GM21381 (cell line): Measurements from ENCODE around the gene RARRES2.

ENCODE experiments used
- ATAC-seq: cut with Tn5 transposase; IDR thresholded peaks from one replicate; pipeline ENCODE4 v1.9.1; 2021; ENCODE audit warnings: mild to moderate bottlenecking, moderate library complexity; ENCODE audit not compliant: unreplicated experiment

Gene RARRES2

DNA sequence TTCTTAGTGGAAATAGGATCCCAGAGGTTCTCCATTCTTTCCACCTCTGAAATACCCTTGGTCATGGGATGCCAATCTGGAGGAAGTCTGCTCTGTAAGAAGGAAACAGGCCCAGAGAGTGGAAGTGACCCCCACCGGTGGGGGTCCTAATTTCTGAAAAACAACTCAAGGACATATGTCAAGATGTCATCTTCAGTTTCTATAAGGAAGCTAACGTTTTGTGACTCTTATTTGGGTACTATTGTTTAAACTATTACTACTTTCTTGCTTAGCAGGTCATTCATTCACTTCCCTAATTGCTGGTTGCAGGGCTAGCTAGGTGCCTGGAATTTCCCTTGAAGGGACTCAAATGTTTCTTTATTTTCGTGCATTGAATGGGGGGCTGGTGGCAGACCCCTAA lies 35.8 kb upstream of the RARRES2 start:
- ATAC-seq = no peak

DNA sequence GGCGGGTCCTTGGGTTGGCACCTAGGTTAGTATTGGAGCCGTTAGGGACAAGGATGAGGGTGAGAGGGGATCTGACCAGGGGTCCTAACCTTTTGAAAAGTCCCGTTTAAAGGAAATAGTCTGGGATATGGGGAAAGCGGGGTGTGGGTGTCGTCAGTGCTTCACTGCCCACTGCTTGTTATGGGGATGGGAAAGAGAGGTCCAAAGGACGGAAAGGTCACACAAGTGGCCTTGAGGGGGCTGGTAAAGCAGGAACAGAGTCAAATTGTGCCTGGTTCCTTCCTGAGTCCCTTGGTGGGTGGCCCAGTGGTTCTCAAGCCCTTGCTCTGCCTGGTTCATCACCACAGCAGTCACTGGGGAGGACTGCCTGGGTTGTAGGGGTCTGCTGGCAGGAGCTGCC lies 35.1 kb upstream of the RARRES2 start:
- ATAC-seq = no peak

DNA sequence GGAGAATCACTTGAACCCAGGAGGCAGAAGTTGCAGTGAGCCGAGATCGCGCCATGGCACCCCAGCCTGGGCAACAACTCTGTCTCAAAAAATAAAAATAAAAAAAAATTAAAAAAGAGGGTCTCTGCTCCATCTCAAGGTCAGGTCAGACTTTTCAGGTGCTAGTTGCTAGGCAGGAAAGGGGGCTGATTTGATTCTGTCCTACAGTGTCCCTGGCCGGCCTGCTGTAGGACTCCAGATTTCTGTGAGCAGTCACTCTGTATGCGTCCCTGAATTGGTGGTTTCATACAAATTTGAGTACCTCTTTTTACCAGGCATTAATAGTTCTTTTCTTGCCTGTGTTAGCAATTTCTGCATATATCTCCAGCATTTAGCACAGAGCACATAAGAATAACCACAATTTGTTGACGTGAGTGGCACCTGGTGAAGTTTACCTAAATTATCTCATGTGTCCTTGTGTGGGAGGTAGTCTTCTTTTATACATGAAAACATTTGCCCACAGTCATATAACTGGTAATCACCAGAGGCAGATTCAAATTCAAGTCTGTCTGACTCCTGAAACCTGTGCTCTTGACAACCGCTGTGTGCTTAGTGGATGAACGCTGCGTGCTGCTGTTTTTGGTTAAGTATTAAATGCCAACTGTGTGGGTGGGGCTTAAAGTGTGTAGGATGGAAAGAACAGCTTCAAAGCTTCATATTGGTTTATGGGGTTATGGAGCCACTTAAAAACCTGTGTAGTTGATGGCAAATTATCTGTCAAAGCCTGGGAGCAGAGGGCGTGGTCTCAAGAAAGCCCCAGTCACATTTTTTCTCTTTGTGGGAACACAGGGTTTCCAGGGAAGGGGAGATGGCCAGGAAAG lies 34.5 kb upstream of the RARRES2 start:
- ATAC-seq = peak; percentile 15

- no peak for ATAC-seq
These were observed 33.0 kb upstream of the RARRES2 start for GRCh38 chr7:150374472-150374871.

- no peak for ATAC-seq
These were observed 32.6 kb upstream of the RARRES2 start for GRCh38 chr7:150374026-150374425.

DNA sequence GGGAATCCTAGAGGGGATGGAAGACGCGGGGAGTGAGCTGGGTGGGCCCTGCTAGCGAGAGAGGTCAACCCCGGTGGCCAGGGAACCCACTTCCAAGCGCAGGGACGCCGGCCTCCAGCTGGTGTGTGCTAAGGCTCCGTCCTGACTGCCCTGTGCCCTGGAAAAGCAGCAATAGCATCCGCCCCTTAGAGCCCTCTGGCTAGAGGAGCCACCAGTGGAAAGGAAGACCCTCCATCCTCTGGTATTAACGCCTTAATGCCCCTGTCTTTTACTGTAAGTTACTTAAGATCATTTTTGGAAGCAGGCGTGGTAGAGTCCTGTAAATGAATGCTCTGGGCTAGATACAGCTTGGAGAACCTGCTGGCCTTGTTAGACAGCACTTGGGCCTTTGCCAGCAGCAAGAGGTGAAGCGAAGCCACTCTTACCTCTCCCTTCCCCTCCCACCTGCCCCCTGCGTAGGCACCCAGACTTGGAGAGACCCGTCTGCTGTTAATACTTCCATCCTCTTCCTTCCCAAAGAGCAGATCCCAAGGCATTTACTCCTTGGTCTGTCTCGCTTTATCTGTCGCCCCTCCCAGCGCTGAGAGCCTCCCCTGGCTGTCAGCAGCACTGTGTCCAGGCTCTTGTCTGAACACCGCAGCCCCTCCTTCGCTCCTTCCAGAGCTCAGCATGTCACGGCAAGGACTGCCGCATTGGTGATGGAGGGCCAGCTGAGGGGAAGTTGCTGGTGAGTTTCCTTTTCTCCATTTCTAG lies 31.8 kb upstream of the RARRES2 start:
- no peak for ATAC-seq

DNA sequence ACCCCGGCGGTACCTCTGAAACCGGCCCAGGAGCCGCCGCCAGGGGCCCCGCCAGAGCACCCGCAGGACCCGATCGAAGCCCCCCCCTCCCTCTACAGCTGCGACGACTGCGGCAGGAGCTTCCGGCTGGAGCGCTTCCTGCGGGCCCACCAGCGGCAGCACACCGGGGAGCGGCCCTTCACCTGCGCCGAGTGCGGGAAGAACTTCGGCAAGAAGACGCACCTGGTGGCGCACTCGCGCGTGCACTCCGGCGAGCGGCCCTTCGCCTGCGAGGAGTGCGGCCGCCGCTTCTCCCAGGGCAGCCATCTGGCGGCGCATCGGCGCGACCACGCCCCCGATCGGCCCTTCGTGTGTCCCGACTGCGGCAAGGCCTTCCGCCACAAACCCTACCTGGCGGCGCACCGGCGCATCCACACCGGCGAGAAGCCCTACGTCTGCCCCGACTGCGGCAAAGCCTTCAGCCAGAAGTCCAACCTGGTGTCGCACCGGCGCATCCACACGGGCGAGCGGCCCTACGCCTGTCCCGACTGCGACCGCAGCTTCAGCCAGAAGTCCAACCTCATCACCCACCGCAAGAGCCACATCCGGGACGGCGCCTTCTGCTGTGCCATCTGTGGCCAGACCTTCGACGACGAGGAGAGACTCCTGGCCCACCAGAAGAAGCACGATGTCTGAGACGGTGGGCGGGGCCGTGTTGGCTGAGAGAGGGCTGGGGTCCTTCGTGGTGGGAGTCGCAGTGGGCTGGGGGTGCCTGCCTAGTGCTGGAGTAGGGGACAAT lies 31.0 kb upstream of the RARRES2 start:
- ATAC-seq = no peak

DNA sequence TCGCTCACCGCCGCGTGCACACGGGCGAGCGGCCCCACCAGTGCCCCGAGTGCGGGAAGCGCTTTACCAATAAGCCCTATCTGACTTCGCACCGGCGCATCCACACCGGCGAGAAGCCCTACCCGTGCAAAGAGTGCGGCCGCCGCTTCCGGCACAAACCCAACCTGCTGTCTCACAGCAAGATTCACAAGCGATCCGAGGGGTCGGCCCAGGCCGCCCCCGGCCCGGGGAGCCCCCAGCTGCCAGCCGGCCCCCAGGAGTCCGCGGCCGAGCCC lies 30.5 kb upstream of the RARRES2 start:
- no peak for ATAC-seq

- no peak for ATAC-seq
These were observed 29.9 kb upstream of the RARRES2 start for GRCh38 chr7:150371131-150371995.

- ATAC-seq = no peak
These were observed 29.2 kb upstream of the RARRES2 start for GRCh38 chr7:150370612-150371071.

DNA sequence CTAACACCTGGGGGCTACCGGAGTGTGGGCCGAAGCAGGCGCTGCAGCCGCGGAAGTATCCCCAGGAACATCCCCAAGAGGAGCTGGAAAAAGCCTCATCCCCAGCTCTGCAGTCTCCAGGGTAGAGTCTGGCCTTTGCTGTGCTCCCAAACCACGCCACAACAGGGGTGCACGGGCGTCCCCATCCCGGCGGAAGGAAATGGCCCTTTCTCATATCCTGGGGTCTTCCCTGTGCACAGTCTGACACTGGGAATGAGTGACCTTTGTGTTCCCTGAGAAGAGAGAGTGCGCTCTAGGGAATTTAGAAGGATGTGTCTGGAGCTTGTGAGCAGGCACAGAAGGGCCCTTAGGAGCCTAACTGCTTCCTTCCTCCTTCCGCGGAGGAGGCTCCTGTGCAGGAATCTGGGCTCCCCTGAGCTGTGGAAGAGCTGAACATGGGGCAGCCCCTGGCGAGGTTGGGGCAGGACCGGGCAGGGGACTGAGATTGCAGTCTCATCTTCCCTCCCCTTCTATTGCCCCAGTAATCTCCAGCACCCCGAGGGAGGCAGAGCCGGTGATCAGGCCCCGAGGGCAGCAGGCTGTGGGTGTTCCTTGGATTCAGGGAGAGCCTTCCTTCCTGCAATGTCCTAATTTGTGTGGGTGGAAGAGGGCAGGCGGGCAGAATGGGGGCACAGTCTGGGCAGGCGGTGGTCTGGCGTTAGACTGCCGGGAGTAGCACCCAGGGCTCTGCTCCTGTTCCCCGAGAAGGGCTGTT lies 28.5 kb upstream of the RARRES2 start:
- ATAC-seq = no peak

GRCh38 chr7:150368884-150369747 lies 27.7 kb upstream of the RARRES2 start:
- peak; percentile 38 for ATAC-seq

- peak; percentile 49 for ATAC-seq
These were observed 26.9 kb upstream of the RARRES2 start, which contains the start of gene REPIN1 for GRCh38 chr7:150368096-150368883. Gene REPIN1 (plus strand): TSS chr7:150368822. CDS start chr7:150369712, 890 bp downstream.

GRCh38 chr7:150367677-150368095 lies 26.3 kb upstream of the RARRES2 start:
- peak; percentile 44 for ATAC-seq

- no peak for ATAC-seq
These were observed 24.4 kb upstream of the RARRES2 start for GRCh38 chr7:150365673-150366398.

GRCh38 chr7:150365194-150365593 lies 23.8 kb upstream of the RARRES2 start:
- no peak for ATAC-seq

GRCh38 chr7:150363872-150364271 lies 22.4 kb upstream of the RARRES2 start:
- no peak for ATAC-seq
